Lung (tissue), 12 donors: Measurements from ENCODE around the gene SH3PXD2B. TPM values are rescaled to one million over a fixed set of nuclear protein-coding genes. Genes with fewer than 3 reads are reported as not detected.

Experiments used
- ATAC-seq: fragments of 200-7000 bp; cut with Tn5 transposase; one replicate; pipeline ENCODE4 v1.9.1; 2020; ENCODE audit warnings: moderate number of reproducible peaks; ENCODE audit not compliant: insufficient read depth, low FRiP score
- DNase-seq, 3 donors: peaks; one replicate each; pipeline ENCODE4 v3.0.0-alpha.2; 2013 to 2017
- H3K27ac ChIP-seq, 2 donors: one replicate each; pipeline ENCODE4 v1.5.1; 2013; ENCODE audit warnings: mild to moderate bottlenecking in 2 of 2, moderate library complexity in 2 of 2, control low read depth in 1 of 2, inconsistent platforms in 1 of 2, low read depth in 1 of 2, low read length in 1 of 2
- H3K27me3 ChIP-seq, 3 donors: one replicate each; pipeline ENCODE4 v1.5.1; 2013; ENCODE audit warnings: low read length in 2 of 3; ENCODE audit not compliant: control insufficient read depth in 3 of 3, insufficient read depth in 3 of 3
- H3K36me3 ChIP-seq, 4 donors: one replicate each; pipeline ENCODE4 v1.5.1; 2013; ENCODE audit warnings: low read length in 4 of 4, mild to moderate bottlenecking in 1 of 4, moderate library complexity in 1 of 4; ENCODE audit not compliant: control insufficient read depth in 4 of 4, insufficient read depth in 4 of 4
- H3K4me1 ChIP-seq, 5 donors: one replicate each; pipeline ENCODE4 v1.5.1; 2013; ENCODE audit warnings: low read length in 5 of 5, mild to moderate bottlenecking in 2 of 5, moderate library complexity in 1 of 5; ENCODE audit not compliant: control insufficient read depth in 5 of 5, insufficient read depth in 5 of 5
- H3K4me3 ChIP-seq: one replicate; pipeline ENCODE4 v1.5.1; 2013; ENCODE audit warnings: mild to moderate bottlenecking, control low read depth, moderate library complexity
- H3K9ac ChIP-seq, 2 donors: one replicate each; pipeline ENCODE4 v1.5.1; 2013; ENCODE audit warnings: low read length in 2 of 2, control low read depth in 1 of 2; ENCODE audit not compliant: insufficient read depth in 1 of 2
- H3K9me3 ChIP-seq, 4 donors: one replicate each; pipeline ENCODE4 v1.5.1; 2013; ENCODE audit warnings: low read length in 3 of 4, mild to moderate bottlenecking in 1 of 4, moderate library complexity in 1 of 4; ENCODE audit not compliant: control insufficient read depth in 4 of 4, insufficient read depth in 3 of 4
- CTCF ChIP-seq: IDR thresholded peaks from 2 replicates; pipeline ENCODE4 v1.5.1; 2012; ENCODE audit warnings: mild to moderate bottlenecking; ENCODE audit errors: control extremely low read depth, extremely low read depth
- WGBS, 2 donors: extraction: QIAGEN DNeasy Blood & Tissue Kit; methylation state at CpG; one replicate each; pipeline ENCODE4 v1.1.7; 2013; 5-methylcytosine and 5-hydroxymethylcytosine counted together
- polyA plus RNA-seq, 2 donors: library from polyadenylated mRNA; stranded (reverse); fragments of 200-250 nt; gene quantifications; one replicate each; pipeline ENCODE4 v1.2.1, GENCODE V29; 2013
- total RNA-seq, 2 donors: library from RNA; depleted of rRNA in 1 of 2; stranded (reverse); fragments of >200 nt in 1 of 2; gene quantifications; one replicate each; pipeline ENCODE4 v1.2.1, GENCODE V29; 2014 to 2021
- donor health status: control.
- donor health status: control.
- donor health status: Bipolar disorder and iron deficiency.
- donor health status: healthy.
- donor health status: DM: yes; HTN: yes; CAD: no.

The SH3PXD2B gene
- total and polyA plus RNA-seq, 4 donors, result 8.0 to 56.0 (median 21.4) TPM

GRCh38 chr5:172321593-172321992 lies 132.7 kb downstream of the SH3PXD2B start:
- H3K4me3 ChIP-seq, result no peak overlapping the region
- H3K9me3 ChIP-seq, result no peaks in the 10 kb centered on the region
- ATAC-seq (no peak), DNase-seq (no peak)
- no peaks in the 10 kb centered on the region for H3K27me3 ChIP-seq
- no peaks in the 10 kb centered on the region for H3K4me1 ChIP-seq
- no peak for TF ChIP-seq CTCF
- H3K36me3 ChIP-seq, result no peaks in the 10 kb centered on the region
- H3K9ac ChIP-seq, result no peak overlapping the region
- no peak overlapping the region for H3K27ac ChIP-seq

GRCh38 chr5:172319708-172320441 lies 134.4 kb downstream of the SH3PXD2B start:
- TF ChIP-seq CTCF, result no peak
- Histone ChIP-seq H3K4me3 (no peak overlapping the region), H3K36me3 (no peaks in the 10 kb centered on the region), H3K9ac (no peak overlapping the region), H3K27ac (no peak overlapping the region), H3K4me1 (no peaks in the 10 kb centered on the region), H3K27me3 (no peaks in the 10 kb centered on the region), H3K9me3 (no peaks in the 10 kb centered on the region)
- WGBS, 2 donors, result 92 to 94% methylated on average over 4 of the region's 4 CpGs
- no peak for DNase-seq
- ATAC-seq, result no peak

- DNase-seq (no peak), ATAC-seq (no peak)
- no peaks in the 10 kb centered on the region for H3K36me3 ChIP-seq
- no peak for TF ChIP-seq CTCF
- H3K9ac ChIP-seq, result no peak overlapping the region
- no peak overlapping the region for H3K27ac ChIP-seq
- no peaks in the 10 kb centered on the region for H3K4me1 ChIP-seq
- H3K9me3 ChIP-seq, result no peaks in the 10 kb centered on the region
- H3K27me3 ChIP-seq, result no peaks in the 10 kb centered on the region
- WGBS, 2 donors, result 93% methylated on average over 11 of the region's 11 CpGs
- H3K4me3 ChIP-seq, result no peak overlapping the region
Measured at GRCh38 chr5:172315587-172316493, 138.5 kb downstream of the SH3PXD2B start.
